HG02970 (cell line): ENCODE results near the gene CBLC.

Source experiments
- ATAC-seq: cut with Tn5 transposase; IDR thresholded peaks from one replicate; pipeline ENCODE4 v1.9.1; 2021; ENCODE audit warnings: mild to moderate bottlenecking, moderate library complexity, moderate number of reproducible peaks; ENCODE audit not compliant: unreplicated experiment, low FRiP score

The CBLC gene, protein sequence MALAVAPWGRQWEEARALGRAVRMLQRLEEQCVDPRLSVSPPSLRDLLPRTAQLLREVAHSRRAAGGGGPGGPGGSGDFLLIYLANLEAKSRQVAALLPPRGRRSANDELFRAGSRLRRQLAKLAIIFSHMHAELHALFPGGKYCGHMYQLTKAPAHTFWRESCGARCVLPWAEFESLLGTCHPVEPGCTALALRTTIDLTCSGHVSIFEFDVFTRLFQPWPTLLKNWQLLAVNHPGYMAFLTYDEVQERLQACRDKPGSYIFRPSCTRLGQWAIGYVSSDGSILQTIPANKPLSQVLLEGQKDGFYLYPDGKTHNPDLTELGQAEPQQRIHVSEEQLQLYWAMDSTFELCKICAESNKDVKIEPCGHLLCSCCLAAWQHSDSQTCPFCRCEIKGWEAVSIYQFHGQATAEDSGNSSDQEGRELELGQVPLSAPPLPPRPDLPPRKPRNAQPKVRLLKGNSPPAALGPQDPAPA

DNA sequence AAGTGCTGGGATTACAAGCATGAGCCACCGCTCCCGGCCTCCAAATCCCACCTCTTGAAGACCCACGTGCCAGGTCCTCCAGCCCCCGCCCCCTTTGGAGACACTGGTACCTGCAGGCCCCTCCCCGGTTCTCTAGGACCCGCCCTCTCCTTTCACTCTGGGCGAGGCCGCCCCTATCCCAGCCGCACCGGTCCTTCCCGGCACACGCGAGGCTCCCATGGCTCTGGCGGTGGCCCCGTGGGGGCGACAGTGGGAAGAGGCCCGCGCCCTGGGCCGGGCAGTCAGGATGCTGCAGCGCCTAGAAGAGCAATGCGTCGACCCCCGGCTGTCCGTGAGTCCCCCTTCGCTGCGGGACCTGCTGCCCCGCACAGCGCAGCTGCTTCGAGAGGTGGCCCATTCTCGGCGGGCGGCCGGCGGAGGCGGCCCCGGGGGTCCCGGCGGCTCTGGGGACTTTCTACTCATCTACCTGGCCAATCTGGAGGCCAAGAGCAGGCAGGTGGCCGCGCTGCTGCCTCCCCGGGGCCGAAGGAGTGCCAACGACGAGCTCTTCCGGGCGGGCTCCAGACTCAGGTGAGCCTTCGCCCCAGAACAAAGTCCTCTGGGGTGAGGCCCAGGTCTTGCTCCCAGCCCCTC lies at the start of gene CBLC:
Gene CBLC, plus strand, starts transcription at position 176 of the 633 bp plus-strand sequence. Its CDS starts 42 bp downstream, at position 218.
- ATAC-seq, result no peak

DNA sequence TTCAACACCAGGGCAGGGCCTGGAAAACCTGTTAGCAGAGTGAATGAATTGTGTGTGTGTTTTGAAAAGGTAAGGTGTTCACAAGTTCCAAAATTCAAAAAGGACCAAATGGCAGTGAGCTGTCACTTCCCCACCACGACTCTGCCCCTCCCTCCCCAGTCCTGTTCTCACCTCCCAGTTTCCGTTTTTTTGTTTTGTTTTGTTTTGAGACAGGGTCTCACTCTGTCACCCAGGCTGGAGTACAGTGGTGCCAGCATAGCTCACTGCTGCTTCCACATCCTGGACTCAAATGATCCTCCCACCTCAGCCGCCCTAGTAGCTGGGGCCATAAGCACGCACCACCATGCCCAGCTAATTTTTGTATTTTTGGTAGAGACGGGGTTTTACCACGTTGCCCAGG lies 49.5 kb upstream of the CBLC start:
- no peak for ATAC-seq

GRCh38 chr19:44729516-44730033 lies 48.1 kb upstream of the CBLC start:
- no peak for ATAC-seq

DNA sequence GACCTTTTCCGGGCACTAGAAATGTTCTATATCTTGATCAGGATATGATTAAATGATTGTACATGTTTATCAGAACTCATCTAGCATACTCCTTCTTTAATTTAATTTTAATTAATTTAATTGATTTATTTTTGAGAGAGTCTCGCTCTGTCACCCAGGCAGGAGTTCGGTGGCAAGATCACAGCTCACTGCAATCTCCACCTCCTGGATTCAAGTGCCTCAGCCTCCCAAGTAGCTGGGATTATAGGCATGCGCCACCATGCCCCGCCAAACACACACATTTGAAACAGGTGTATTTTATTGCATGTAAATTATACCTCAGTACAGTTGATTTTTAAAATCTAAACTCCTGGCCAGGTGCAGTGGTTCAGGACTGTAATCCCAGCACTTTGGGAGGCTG lies 46.6 kb upstream of the CBLC start:
- ATAC-seq, result no peak

DNA sequence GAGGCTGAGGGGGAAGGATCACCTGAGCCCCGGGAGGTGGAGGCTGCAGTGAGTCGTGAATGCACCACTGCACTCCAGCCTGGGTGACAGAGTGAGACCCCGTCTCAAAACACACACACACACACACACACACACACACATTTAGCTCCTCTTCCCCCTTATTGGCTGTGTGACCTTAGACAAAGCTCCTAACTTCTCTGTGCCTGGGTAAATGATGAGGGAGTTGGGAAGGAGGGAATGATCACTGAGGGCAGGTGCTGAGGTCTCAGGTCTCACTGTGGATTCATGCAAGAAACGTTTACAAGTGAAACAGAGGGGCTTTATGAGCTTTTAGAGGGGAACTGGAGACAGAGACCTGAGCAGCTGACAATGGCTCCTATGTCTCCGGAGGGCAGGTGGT lies 46.1 kb upstream of the CBLC start:
- ATAC-seq, result no peak

DNA sequence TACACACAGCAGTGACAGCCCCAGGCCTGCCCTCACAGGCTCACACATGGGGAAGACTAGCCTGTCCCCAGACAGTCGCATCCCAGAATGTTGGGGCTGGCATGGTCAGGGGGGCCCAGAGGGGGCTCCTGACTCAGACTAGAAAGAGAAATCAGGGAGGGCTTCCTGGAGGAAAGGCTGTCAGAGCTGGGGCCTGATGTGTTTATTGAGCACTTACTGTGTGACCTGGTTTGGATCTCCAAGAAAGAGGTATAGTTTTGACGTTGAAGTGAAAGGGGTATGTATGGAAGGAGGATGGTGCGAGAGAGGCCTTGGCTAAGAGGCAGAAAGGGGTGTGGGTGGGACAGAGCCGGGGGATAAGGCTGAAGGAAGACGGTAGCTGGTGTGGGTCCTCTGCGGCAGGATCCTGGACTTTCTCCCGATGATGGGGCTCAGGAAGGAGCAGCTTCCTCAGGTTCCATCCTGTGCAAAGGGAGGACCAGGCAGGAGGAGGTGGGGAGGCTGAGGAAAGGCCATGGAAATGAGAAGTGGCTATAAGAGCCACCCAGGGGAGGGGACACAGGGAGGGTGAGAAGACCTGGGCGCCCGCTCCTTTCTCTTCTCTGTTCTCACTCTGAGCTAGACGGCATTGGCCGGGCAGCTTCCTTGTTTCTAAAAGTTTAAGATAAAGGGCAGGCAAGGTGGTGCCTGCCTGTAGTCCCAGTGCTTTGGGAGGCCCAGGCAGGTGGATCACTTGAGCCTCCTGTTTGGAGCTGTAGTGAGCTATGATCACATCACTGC lies 45.3 kb upstream of the CBLC start:
- ATAC-seq, result no peak

- ATAC-seq, result no peak
These were observed 43.3 kb upstream of the CBLC start for GRCh38 chr19:44734357-44734756.

DNA sequence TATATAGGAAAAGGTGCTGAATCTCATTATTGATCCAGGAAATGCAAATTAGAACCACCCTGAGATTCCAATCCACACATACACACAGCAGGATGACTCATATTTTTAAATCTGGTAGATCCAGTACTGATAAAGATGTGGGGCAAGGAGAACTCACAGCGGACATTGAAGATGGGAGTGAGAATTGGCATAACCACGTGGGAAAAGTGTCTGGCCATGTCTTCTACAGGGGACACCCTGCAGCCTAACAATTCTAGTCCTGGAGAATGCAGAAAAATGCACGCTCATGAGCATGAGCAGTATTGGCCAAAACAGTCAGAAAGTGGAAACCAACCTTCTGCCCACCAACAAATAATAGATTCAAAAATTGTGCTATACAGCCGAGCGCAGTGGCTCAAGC lies 42.7 kb upstream of the CBLC start:
- no peak for ATAC-seq

GRCh38 chr19:44737238-44738071 lies 40.2 kb upstream of the CBLC start:
- no peak for ATAC-seq

- no peak for ATAC-seq
These were observed 39.6 kb upstream of the CBLC start for GRCh38 chr19:44738136-44738535.

DNA sequence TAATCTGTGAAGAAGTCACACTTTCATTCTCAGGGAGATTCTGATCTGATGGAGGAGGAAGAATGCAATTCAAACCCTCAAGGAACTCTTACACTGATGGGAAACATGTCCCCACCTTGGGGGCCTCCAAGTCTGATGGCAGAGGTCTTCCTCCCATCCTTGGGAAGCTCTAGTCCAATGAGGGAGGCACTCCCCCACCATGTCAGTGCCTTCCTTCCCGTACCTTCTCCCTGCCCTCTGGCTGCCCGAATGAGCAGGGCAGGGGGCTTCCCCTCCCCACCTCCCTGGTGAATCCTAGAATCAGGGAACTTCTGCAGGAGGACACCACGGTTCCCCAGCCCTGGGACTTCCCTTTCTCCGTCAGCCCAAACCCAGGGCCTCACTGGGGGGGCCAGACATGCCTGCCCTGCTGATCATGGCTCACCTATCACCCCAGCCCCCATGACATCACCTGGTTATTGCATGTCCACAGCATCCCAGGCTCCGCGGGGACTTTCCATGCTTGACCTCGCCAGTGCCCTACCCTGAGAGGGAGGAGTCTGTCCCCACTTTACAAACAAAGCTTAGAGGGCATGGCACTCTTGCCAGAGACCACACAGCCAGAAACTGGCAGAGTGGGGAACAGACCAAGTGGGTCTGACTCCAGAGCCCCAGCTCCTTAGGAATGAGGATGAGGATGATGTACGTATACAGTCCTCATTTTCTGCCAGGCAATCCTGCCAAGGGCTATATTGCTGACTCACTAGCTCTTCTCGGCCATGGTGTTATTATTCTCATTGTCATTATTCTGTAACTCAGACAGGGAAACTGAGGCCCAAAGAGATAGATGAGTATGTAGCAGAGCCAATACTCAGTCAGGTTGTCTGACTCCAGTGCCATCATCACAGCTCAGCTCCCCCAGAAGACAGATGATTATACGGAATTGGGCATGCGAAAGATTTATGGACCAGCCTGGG lies 38.8 kb upstream of the CBLC start:
- ATAC-seq, result no peak

- ATAC-seq, result no peak
These were observed 37.3 kb upstream of the CBLC start for GRCh38 chr19:44740351-44740824.

- ATAC-seq, result no peak
These were observed 36.4 kb upstream of the CBLC start for GRCh38 chr19:44741258-44741731.

DNA sequence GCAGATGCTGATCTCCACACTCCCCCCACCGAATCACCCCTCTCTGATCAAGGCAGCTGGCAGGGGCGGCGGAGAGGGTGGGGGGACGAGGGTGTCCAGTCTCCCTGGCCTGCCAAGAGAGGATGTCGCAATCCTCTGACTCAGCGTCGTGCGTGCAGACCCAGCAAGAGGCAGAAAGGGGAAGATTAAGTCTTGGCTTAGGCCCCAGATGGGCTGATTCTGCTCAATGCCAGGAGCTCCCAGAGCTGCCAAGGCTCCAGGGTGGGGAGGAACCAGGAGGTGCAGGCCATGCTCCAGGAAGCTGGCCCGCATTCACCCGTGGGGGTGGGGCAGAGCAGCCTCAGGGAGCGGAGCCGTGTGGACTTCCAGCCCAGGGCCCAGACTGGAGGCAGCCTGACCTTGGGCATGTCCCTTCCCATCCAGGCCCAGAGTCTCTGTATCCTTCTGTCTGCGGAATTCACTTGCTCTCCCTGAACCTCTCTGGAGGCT lies 35.8 kb upstream of the CBLC start:
- ATAC-seq, result no peak

DNA sequence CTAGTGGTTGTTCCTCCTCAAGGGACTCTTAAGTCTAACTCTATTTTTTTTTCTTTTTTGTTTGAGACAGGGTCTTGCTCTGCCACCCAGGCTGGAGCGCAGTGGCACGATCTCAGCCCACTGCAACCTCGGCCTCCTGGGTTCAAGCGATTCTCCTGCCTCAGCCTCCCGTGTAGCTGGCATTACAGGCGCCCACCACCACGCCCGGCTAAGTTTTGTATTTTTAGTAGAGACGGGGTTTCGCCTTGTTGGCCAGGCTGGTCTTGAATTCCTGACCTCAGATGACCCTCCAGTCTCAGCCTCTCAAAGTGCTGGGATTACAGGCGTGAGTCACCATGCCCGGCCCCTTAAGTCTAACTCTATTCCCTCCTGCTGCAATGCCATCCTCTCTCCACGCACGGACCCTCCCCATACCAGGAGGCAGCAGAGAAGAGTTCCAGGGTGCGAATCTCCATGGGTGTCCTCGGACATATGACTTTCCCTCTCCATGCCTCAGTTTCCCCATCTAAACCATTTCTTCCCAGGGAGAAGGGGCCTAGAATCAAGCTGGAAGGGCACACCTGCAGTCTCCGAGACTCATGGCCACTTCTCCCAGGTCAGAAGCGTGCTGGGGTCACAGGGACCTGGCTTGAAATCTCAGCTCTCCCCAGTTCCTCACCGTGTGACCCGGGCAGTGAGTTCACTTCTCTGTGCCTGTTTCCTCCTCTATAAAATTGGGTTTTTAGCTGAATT lies 35.2 kb upstream of the CBLC start:
- no peak for ATAC-seq

GRCh38 chr19:44744871-44745332 lies 32.8 kb upstream of the CBLC start:
- ATAC-seq, result no peak

DNA sequence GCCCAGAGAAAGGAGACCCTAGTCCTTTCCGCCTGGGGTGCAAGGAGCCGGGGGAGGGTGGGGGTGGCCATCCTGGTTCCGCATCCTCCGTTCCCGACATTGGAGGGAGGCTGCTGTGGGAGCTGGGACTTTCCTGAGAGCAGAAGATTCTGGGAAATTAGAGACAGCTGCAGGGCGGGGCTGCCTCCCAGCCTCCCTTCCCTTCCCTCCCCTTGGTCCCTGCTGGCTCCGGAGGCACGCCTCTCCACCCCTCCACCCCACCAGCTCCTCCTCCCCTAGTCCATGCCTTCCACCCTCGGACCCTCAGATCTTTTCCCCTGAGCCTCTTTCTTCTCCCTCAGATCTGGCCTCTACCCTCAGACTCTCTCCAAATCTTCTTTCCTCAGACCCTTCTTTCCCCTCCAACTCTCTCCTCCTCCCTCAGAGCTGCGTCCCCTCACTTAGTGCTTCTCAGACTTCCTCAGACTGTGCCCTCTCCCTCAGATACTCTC lies 32.3 kb upstream of the CBLC start:
- no peak for ATAC-seq
